CD14-positive monocyte (primary cell): ENCODE results near the gene SLC6A11. TPM values are rescaled to one million over a fixed set of nuclear protein-coding genes. Genes with fewer than 3 reads are reported as not detected.

Source experiments
- DNase-seq, 3 donors: peaks; one replicate each; pipeline ENCODE4 v3.0.0-alpha.2; 2011 to 2022
- H2AFZ ChIP-seq: 2 replicates; pipeline ENCODE4 v1.6.0; 2012; ENCODE audit warnings: mild to moderate bottlenecking, low read depth, low read length, inconsistent platforms; ENCODE audit not compliant: insufficient read depth, poor library complexity, severe bottlenecking
- H3K27ac ChIP-seq, 2 donors: 1 replicate in 1 of 2; 2 replicates in 1 of 2; pipeline ENCODE4 v1.5.1; 2012 to 2013; ENCODE audit warnings: low read length in 2 of 2, control low read depth in 1 of 2, inconsistent platforms in 1 of 2, low read depth in 1 of 2, mild to moderate bottlenecking in 1 of 2
- H3K27me3 ChIP-seq, 2 donors: one replicate each; pipeline versions ENCODE4 v1.6.0 to v1.6.1; 2011 to 2013; ENCODE audit warnings: low read length in 2 of 2; ENCODE audit not compliant: control insufficient read depth in 2 of 2, insufficient read depth in 2 of 2
- H3K36me3 ChIP-seq, 2 donors: replicated peaks in 1 of 2; 1 replicate in 1 of 2; 2 replicates in 1 of 2; pipeline versions ENCODE4 v1.5.1 to v1.6.1; 2012 to 2013; ENCODE audit warnings: low read length in 2 of 2, control low read depth in 1 of 2, inconsistent platforms in 1 of 2, mild to moderate bottlenecking in 1 of 2; ENCODE audit not compliant: insufficient read depth in 2 of 2, control insufficient read depth in 1 of 2
- H3K4me1 ChIP-seq, 2 donors: 1 replicate in 1 of 2; 2 replicates in 1 of 2; pipeline versions ENCODE4 v1.5.1 to v1.6.1; 2012 to 2013; ENCODE audit warnings: low read length in 2 of 2, control low read depth in 1 of 2, inconsistent platforms in 1 of 2, mild to moderate bottlenecking in 1 of 2, moderate library complexity in 1 of 2; ENCODE audit not compliant: insufficient read depth in 2 of 2, control insufficient read depth in 1 of 2
- H3K4me2 ChIP-seq: replicated peaks from 2 replicates; pipeline ENCODE3; 2012; ENCODE audit warnings: low read length, moderate library complexity, mild to moderate bottlenecking; ENCODE audit not compliant: poor library complexity, severe bottlenecking; ENCODE audit errors: extremely low read depth
- H3K4me3 ChIP-seq, 3 experiments: fragments of 200-600 bp in 1 of 3; sonication (generic) in 1 of 3; replicated peaks in 1 of 3; 1 replicate in 2 of 3; 2 replicates in 1 of 3; pipeline ENCODE4 v1.5.1; 2011 to 2013; ENCODE audit warnings: low read length in 3 of 3, mild to moderate bottlenecking in 3 of 3, control low read depth in 2 of 3, low read depth in 2 of 3, inconsistent platforms in 1 of 3, moderate library complexity in 1 of 3
- H3K79me2 ChIP-seq: 2 replicates; pipeline ENCODE4 v1.6.0; 2012; ENCODE audit warnings: mild to moderate bottlenecking, control low read depth, inconsistent platforms, low read length, moderate library complexity; ENCODE audit not compliant: insufficient read depth
- H3K9ac ChIP-seq: 2 replicates; pipeline ENCODE4 v1.6.0; 2017; ENCODE audit warnings: low read length, mild to moderate bottlenecking; ENCODE audit not compliant: insufficient read depth, poor library complexity, severe bottlenecking
- H3K9me3 ChIP-seq, 2 donors: replicated peaks in 1 of 2; 1 replicate in 1 of 2; 2 replicates in 1 of 2; pipeline versions ENCODE4 v1.5.1 to v1.6.1; 2012 to 2013; ENCODE audit warnings: low read length in 2 of 2, control low read depth in 1 of 2; ENCODE audit not compliant: control insufficient read depth in 1 of 2, insufficient read depth in 1 of 2
- H4K20me1 ChIP-seq: 2 replicates; pipeline ENCODE4 v1.6.0; 2012; ENCODE audit warnings: mild to moderate bottlenecking, low read length, control low read depth, moderate library complexity; ENCODE audit not compliant: insufficient read depth
- H3K27ac Mint-ChIP-seq, 7 donors: one replicate each; pipeline ENCODE4 v1.8.0; 2020; ENCODE audit warnings: mild to moderate bottlenecking in 7 of 7, mixed read lengths in 7 of 7, moderate library complexity in 6 of 7, inconsistent platforms in 2 of 7
- H3K27me3 Mint-ChIP-seq, 3 donors: one replicate each; pipeline ENCODE4 v1.8.0; 2021 to 2022; ENCODE audit warnings: low read depth in 3 of 3, mild to moderate bottlenecking in 3 of 3, mixed read lengths in 3 of 3, moderate library complexity in 3 of 3, inconsistent platforms in 1 of 3
- H3K36me3 Mint-ChIP-seq, 2 donors: one replicate each; pipeline ENCODE4 v1.8.0; 2020; ENCODE audit warnings: mixed read lengths in 2 of 2, inconsistent platforms in 1 of 2, mild to moderate bottlenecking in 1 of 2
- H3K4me1 Mint-ChIP-seq: one replicate; pipeline ENCODE4 v1.8.0; 2020; ENCODE audit warnings: mild to moderate bottlenecking, mixed read lengths
- H3K4me3 Mint-ChIP-seq, 2 donors: one replicate each; pipeline ENCODE4 v1.8.0; 2020; ENCODE audit warnings: mild to moderate bottlenecking in 2 of 2, mixed read lengths in 2 of 2, moderate library complexity in 1 of 2
- H3K9me3 Mint-ChIP-seq, 7 donors: one replicate each; pipeline ENCODE4 v1.8.0; 2020 to 2022; ENCODE audit warnings: mixed read lengths in 7 of 7, mild to moderate bottlenecking in 6 of 7, moderate library complexity in 6 of 7, inconsistent platforms in 2 of 7
- WGBS: methylation state at CpG from one replicate; pipeline ENCODE4 v1.1.5; 2013; ENCODE audit warnings: missing lambda C conversion rate; ENCODE audit not compliant: insufficient coverage; 5-methylcytosine and 5-hydroxymethylcytosine counted together
- intact Hi-C, 2 donors: fragments of 100-400 bp; cut with micrococcal nuclease; formaldehyde crosslinking; loops; one replicate each; pipeline versions ENCODE4 v1.15.0 to v1.15.1; 2023
- polyA plus RNA-seq, 3 donors: library from polyadenylated mRNA; depleted of rRNA in 1 of 3; unstranded in 2 of 3; stranded (reverse) in 1 of 3; fragments of 300-500 nt in 2 of 3; fragments of >200 nt in 1 of 3; fragmentation: Illumina TruSeq in 2 of 3; gene quantifications; 1 replicate in 2 of 3; 2 replicates in 1 of 3; pipeline ENCODE4 v1.2.3, GENCODE V29; 2012 to 2021
- TF ChIP-seq, protein P1 (sequence below): fragments of 200-600 bp; IDR thresholded peaks from one replicate; pipeline ENCODE4 v1.8.0; 2022; ENCODE audit warnings: antibody characterized with exemption, mild to moderate bottlenecking

Gene SLC6A11
- polyA plus RNA-seq, 3 donors = not detected

DNA sequence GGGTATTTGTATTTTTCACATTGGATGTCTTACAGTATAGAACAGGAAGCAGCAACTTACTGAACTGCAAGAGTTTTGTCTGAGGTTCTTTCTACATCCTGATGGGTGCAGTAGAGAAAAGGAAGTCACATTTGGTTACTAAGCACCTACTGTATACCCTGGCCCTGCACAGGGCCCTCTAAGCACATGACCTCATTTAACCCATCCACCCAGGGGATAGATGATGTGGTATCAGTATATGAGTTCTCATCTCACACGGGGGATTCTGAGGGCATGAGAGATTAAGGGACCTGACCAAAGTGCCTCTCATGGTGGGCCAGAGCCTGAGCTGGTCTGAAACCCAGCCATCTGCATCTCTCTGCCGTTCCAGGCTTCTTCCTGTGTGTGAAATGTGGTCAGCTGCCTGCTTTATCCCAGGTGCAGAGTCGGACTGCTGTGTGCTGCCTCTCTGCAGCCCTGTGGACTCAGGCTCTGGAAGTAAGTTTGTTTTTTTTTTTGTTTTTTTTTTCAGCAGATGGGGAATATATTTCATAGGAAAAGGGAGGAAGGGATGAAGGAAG lies 17.9 kb downstream of the SLC6A11 start:
- no peak overlapping the region for H3K9ac ChIP-seq
- intact Hi-C loops = no loop called here
- Mint-ChIP-seq H3K27me3 (peaks cover 0 to 3% (median 1%) of the 10 kb centered on the region in 3 donors), H3K4me3 (no peak overlapping the region), H3K36me3 (no peaks in the 10 kb centered on the region), H3K4me1 (no peaks in the 10 kb centered on the region), H3K27ac (no peak overlapping the region), H3K9me3 (peaks cover 0 to 2% (median 0%) of the 10 kb centered on the region in 7 donors)
- DNase-seq = no peak
- H3K79me2 ChIP-seq = no peaks in the 10 kb centered on the region
- WGBS = 7% methylated on average over 2 of the region's 3 CpGs
- no peaks in the 10 kb centered on the region for H3K9me3 ChIP-seq
- no peak overlapping the region for H3K27ac ChIP-seq
- no peaks in the 10 kb centered on the region for H4K20me1 ChIP-seq
- no peak overlapping the region for H3K4me2 ChIP-seq
- no peaks in the 10 kb centered on the region for H3K36me3 ChIP-seq
- TF ChIP-seq, protein P1, sequence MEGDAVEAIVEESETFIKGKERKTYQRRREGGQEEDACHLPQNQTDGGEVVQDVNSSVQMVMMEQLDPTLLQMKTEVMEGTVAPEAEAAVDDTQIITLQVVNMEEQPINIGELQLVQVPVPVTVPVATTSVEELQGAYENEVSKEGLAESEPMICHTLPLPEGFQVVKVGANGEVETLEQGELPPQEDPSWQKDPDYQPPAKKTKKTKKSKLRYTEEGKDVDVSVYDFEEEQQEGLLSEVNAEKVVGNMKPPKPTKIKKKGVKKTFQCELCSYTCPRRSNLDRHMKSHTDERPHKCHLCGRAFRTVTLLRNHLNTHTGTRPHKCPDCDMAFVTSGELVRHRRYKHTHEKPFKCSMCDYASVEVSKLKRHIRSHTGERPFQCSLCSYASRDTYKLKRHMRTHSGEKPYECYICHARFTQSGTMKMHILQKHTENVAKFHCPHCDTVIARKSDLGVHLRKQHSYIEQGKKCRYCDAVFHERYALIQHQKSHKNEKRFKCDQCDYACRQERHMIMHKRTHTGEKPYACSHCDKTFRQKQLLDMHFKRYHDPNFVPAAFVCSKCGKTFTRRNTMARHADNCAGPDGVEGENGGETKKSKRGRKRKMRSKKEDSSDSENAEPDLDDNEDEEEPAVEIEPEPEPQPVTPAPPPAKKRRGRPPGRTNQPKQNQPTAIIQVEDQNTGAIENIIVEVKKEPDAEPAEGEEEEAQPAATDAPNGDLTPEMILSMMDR = no peak
- H3K27me3 ChIP-seq = no peaks in the 10 kb centered on the region
- no peak overlapping the region for H3K4me3 ChIP-seq
- no peaks in the 10 kb centered on the region for H3K4me1 ChIP-seq
- no peak overlapping the region for H2AFZ ChIP-seq

DNA sequence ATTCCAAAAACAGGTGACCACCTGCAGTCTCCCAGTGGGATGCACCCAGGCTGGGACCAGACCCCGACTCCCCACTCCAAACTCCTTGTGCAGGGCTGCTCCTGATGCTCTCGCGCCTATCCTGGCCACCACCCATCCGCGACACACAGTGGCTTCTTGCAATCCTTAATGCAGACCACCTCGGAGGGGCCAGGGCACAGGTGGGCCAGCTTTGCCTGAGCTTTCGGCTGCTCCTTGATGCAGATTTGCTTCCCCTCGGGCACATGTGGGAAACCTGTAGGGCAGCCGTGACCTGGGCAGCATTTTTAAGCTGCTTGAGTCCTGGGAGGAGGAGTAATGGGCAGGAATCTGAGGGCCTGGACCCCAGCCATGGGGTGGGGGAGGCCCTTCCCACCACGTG lies 18.9 kb downstream of the SLC6A11 start:
- Mint-ChIP-seq H3K9me3 (peaks cover 0 to 2% (median 0%) of the 10 kb centered on the region in 7 donors), H3K4me1 (no peaks in the 10 kb centered on the region), H3K36me3 (no peaks in the 10 kb centered on the region), H3K4me3 (no peak overlapping the region), H3K27ac (no peak overlapping the region), H3K27me3 (peaks cover 0 to 5% (median 3%) of the 10 kb centered on the region in 3 donors)
- Histone ChIP-seq H3K4me3 (no peak overlapping the region), H3K27ac (no peak overlapping the region), H3K27me3 (no peaks in the 10 kb centered on the region), H3K9me3 (no peaks in the 10 kb centered on the region), H3K9ac (no peak overlapping the region), H3K4me1 (no peaks in the 10 kb centered on the region), H3K79me2 (no peaks in the 10 kb centered on the region), H4K20me1 (no peaks in the 10 kb centered on the region), H2AFZ (no peak overlapping the region), H3K36me3 (no peaks in the 10 kb centered on the region), H3K4me2 (no peak overlapping the region)
- 92% methylated on average over 8 of the region's 10 CpGs for WGBS
- DNase-seq = no peak
- intact Hi-C loops = no loop called here
- TF ChIP-seq, protein P1 = no peak
